Measurements from ENCODE around the gene PCF11. TPM values are rescaled to one million over a fixed set of nuclear protein-coding genes. Genes with fewer than 3 reads are reported as not detected.

PCF11 gene
- total and polyA plus RNA-seq, 2 of the 13 experiments (the other 11 are each of a cell fraction or from before 2014, with no cell fraction given) = 40.3 to 47.7 TPM

- TF ChIP-seq RFX5 (IDR thresholded peaks at IDR 0.05; ENCODE audit: low read depth, low read length) (no peak), SRF (IDR thresholded peaks at IDR 0.05; ENCODE audit: low read depth, low read length) (peak; percentile 77), ZNF563 (CRISPR knock-in tag; IDR thresholded peaks at IDR 0.05) (no peak), ZNF331 (CRISPR knock-in tag; IDR thresholded peaks at IDR 0.05) (no peak), ZNF607 (CRISPR knock-in tag; IDR thresholded peaks at IDR 0.05; ENCODE audit: borderline replicate concordance) (peak; percentile 32; the same call in 1 of the 2 replicates), NCOR1 (IDR thresholded peaks at IDR 0.05; ENCODE audit: borderline replicate concordance, low read length) (peak; percentile 37; the same call in 1 of the 2 replicates), SMC3 (IDR thresholded peaks at IDR 0.05; ENCODE audit: low read length) (no peak), MYC (CRISPR knock-in tag; IDR thresholded peaks at IDR 0.05; ENCODE audit: borderline replicate concordance) (peak; percentile 86), ZSCAN31 (CRISPR knock-in tag; IDR thresholded peaks at IDR 0.05; ENCODE audit: low read depth) (no peak), POLR2G (IDR thresholded peaks at IDR 0.05; ENCODE audit: low read depth, low read length) (0 out of 2 replicates have a peak, but pooled peaks have one; percentile 15), YEATS4 (CRISPR knock-in tag; IDR thresholded peaks at IDR 0.05; ENCODE audit: borderline replicate concordance) (peak; percentile 77; the same call in 1 of the 2 replicates), ZBTB40 (IDR thresholded peaks at IDR 0.05) (no peak), ZBTB40 (CRISPR knock-in tag; IDR thresholded peaks at IDR 0.05) (0 out of 2 replicates have a peak, but pooled peaks have one; percentile 15), ZFAT (CRISPR knock-in tag; conservative IDR thresholded peaks at IDR 0.05) (0 out of 2 replicates have a peak, but pooled peaks have one; percentile 36), ZNF446 (CRISPR knock-in tag; IDR thresholded peaks at IDR 0.05) (peak; percentile 86), ZFX (CRISPR knock-in tag; IDR thresholded peaks at IDR 0.05; ENCODE audit: low read depth) (peak; percentile 56; the same call in 1 of the 2 replicates), GATA4 (IDR thresholded peaks at IDR 0.05; ENCODE audit: borderline replicate concordance, low read depth) (no peak), HNRNPLL (IDR thresholded peaks at IDR 0.05; ENCODE audit: low read depth, low read length, poor library complexity, severe bottlenecking) (no peak), ZFY (CRISPR knock-in tag; IDR thresholded peaks at IDR 0.05) (peak; percentile 35)
Observed at GRCh38 chr11:83157594-83158356, 844 bp downstream of the PCF11 start (continued).
